ENCODE measurements around the gene FUBP3. TPM values are rescaled to one million over a fixed set of nuclear protein-coding genes. Genes with fewer than 3 reads are reported as not detected.
A peak's percentile ranks its signal among the peaks of the same experiment; 100 is the strongest.

Gene FUBP3, protein sequence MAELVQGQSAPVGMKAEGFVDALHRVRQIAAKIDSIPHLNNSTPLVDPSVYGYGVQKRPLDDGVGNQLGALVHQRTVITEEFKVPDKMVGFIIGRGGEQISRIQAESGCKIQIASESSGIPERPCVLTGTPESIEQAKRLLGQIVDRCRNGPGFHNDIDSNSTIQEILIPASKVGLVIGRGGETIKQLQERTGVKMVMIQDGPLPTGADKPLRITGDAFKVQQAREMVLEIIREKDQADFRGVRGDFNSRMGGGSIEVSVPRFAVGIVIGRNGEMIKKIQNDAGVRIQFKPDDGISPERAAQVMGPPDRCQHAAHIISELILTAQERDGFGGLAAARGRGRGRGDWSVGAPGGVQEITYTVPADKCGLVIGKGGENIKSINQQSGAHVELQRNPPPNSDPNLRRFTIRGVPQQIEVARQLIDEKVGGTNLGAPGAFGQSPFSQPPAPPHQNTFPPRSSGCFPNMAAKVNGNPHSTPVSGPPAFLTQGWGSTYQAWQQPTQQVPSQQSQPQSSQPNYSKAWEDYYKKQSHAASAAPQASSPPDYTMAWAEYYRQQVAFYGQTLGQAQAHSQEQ
- 100 to 1,000 TPM in 1 of 6 donors, 10 to 100 TPM in 5; 28.7 to 139 (median 43.6) TPM for total RNA-seq

DNA sequence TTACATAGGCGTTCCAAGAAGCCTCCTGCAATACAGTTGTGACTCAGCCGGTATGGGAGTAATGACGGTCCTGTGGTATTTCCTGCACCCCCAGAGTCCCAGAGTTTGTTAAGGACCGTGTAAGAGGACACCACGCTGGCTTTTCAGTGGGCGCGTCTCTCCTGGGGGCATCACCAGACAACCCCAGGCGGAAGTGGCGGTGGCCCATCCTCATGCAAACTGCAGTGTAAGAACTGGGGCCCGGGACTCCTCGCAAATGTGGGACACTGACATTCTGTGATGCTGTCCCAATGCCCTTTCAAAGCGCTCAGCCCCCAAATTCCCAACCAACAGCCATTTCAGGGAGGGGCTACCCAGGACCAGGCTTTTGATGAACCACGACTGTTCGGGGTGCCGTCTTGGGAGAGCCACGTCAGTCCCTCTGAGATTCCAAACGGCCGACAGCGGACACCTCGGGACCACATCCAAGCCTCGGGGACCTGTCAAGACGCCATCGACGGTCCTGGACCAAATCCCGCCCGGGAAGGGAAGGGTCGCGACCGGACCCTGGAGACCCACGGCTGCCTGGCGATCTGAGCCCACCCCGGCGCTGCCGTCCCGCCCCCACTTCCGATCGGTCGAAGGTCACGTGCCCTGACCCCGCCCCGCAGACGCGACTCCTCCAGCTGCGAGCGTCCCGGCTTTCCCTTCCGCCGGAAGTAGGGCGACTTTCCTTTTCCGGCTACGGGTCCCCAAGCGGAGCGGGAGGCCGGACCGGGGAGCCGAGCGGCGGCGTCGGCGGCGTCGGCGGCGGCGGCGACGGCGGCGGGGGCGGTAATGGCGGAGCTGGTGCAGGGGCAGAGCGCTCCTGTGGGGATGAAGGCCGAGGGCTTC lies at the start of gene FUBP3:
Gene FUBP3 (plus strand): TSS at position 713 of the 873 bp plus-strand sequence. CDS start 104 bp downstream, at position 817.
- Histone ChIP-seq H3K4me3 (peak within 1 kb of the TSS; percentile 72 to 92 (median 86)), H3K27ac (peak within 1 kb of the TSS; percentile 89 to 96 (median 92)), H3K27me3 (no peaks in the 10 kb centered on the region), H3K36me3 (peaks cover 0 to 7% (median 0%) of the 10 kb centered on the region in 4 donors), H3K4me1 (peaks cover 18 to 44% (median 27%) of the 10 kb centered on the region in 4 donors), H3K9me3 (no peaks in the 10 kb centered on the region)
- DNase-seq (peak; percentile 92 to 98), ATAC-seq (ENCODE audit: low FRiP score in 2 of 2) (peak; percentile 93 to 99)
- peak in 3 of 4 donors; percentile 64 to 88 (median 78) for TF ChIP-seq POLR2A (IDR thresholded peaks at IDR 0.05)
- peak in 1 of 4 donors; percentile 61 for TF ChIP-seq EP300 (IDR thresholded peaks at IDR 0.05)
- TF ChIP-seq, protein P1, sequence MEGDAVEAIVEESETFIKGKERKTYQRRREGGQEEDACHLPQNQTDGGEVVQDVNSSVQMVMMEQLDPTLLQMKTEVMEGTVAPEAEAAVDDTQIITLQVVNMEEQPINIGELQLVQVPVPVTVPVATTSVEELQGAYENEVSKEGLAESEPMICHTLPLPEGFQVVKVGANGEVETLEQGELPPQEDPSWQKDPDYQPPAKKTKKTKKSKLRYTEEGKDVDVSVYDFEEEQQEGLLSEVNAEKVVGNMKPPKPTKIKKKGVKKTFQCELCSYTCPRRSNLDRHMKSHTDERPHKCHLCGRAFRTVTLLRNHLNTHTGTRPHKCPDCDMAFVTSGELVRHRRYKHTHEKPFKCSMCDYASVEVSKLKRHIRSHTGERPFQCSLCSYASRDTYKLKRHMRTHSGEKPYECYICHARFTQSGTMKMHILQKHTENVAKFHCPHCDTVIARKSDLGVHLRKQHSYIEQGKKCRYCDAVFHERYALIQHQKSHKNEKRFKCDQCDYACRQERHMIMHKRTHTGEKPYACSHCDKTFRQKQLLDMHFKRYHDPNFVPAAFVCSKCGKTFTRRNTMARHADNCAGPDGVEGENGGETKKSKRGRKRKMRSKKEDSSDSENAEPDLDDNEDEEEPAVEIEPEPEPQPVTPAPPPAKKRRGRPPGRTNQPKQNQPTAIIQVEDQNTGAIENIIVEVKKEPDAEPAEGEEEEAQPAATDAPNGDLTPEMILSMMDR (IDR thresholded peaks at IDR 0.05), result no peak
- peak; percentile 94 to 96 for TF ChIP-seq POLR2AphosphoS5 (IDR thresholded peaks at IDR 0.05)
- WGBS, 2 donors, result 1% methylated on average over 12 to 54 of the region's 74 CpGs

DNA sequence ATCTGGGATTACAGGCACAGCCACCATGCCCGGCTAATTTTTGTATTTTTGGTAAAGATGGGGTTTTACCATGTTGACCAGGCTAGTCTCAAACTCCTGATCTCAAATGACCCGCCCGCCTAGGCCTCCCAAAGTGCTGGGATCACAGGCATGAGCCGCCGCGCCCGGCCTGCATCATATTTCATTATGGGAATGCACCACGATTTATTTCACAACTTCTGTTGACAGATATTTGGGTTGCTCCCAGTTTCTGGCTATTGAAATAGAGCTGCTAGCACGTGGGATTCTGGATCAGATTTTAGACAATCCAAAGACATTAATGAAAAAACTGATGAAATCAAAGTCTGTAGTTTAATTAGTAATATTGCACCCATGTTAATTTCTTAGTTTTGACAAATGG lies 48.4 kb upstream of the FUBP3 start:
- H3K9me3 ChIP-seq, result no peaks in the 10 kb centered on the region
- WGBS, 2 donors, result 59 to 74% methylated on average over 9 of the region's 9 CpGs
- DNase-seq (peak in 1 of 2 donors; percentile 79), ATAC-seq (ENCODE audit: low FRiP score in 2 of 2) (no peak)
- H3K4me3 ChIP-seq, result no peak overlapping the region
- no peaks in the 10 kb centered on the region for H3K27me3 ChIP-seq
- peaks cover 0 to 6% (median 0%) of the 10 kb centered on the region in 4 donors for H3K4me1 ChIP-seq
- no peak overlapping the region for H3K27ac ChIP-seq
- TF ChIP-seq POLR2A (IDR thresholded peaks at IDR 0.05) (no peak), EP300 (IDR thresholded peaks at IDR 0.05) (no peak), POLR2AphosphoS5 (IDR thresholded peaks at IDR 0.05) (no peak)
- TF ChIP-seq, protein P1 (IDR thresholded peaks at IDR 0.05), result no peak
- H3K36me3 ChIP-seq, result no peaks in the 10 kb centered on the region

DNA sequence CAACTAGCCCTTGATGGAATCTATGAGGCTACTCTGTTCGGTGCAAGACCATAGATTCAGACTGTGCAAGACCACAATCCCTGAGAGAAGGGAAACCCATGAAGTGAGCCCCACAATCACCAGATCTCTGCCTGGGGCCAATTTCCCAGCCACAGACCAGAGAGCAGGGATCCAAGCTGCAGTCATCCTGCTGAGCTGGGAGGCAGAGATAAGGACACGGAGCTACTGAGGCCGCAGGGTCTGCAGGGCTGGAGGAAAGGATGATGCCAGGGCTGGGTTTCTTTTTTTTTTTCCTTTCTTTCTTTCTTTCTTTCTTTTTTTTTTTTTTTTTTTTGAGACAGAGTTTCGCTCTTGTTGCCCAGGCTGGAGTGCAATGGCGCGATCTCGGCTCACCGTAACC lies 47.7 kb upstream of the FUBP3 start:
- Histone ChIP-seq H3K27me3 (peaks cover 0 to 6% (median 0%) of the 10 kb centered on the region in 4 donors), H3K9me3 (no peaks in the 10 kb centered on the region), H3K4me3 (no peak overlapping the region), H3K4me1 (peaks cover 0 to 6% (median 0%) of the 10 kb centered on the region in 4 donors), H3K36me3 (no peaks in the 10 kb centered on the region), H3K27ac (no peak overlapping the region)
- DNase-seq, result no peak
- ATAC-seq (ENCODE audit: low FRiP score in 2 of 2), result no peak
- TF ChIP-seq POLR2AphosphoS5 (IDR thresholded peaks at IDR 0.05) (no peak), EP300 (IDR thresholded peaks at IDR 0.05) (no peak), POLR2A (IDR thresholded peaks at IDR 0.05) (no peak)
- TF ChIP-seq, protein P1 (IDR thresholded peaks at IDR 0.05), result no peak
- WGBS, 2 donors, result 86 to 96% methylated on average over 3 to 8 of the region's 8 CpGs

DNA sequence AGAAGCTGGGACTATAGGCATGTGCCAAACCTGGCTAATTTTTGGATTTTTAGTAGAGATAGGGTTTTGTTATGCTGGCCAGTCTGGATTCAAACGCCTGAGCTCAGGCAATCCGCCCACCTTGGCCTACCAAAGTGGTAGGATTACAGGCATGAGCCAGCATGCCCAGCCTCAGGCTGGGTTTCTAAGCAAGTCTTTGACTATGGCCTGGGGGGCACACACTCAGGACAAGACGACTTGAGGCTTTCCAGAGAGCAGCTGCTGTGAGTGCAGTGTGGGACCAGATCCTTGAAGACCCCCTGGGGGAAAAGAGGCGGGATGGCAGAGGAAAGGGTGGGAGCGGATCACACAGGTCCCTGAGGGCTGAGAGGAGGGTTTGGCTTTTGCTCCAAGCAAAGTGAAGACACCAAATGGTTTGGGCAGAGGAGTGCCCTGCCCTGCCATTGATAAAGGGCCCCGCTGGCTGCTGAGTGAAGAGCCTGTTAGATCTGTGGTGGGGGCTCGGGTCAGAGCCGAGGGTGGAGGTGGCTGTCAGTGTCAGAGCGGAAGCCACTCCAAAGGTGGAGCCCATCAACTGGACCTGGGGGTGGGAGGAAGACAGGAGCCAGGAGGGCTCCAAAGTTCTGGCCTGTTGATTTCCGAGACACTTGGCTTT lies 46.8 kb upstream of the FUBP3 start:
- WGBS, 2 donors, result 78 to 84% methylated on average over 10 of the region's 10 CpGs
- H3K4me3 ChIP-seq, result no peak overlapping the region
- TF ChIP-seq, protein P1 (IDR thresholded peaks at IDR 0.05), result no peak
- TF ChIP-seq POLR2A (IDR thresholded peaks at IDR 0.05) (no peak), EP300 (IDR thresholded peaks at IDR 0.05) (no peak), POLR2AphosphoS5 (IDR thresholded peaks at IDR 0.05) (no peak)
- H3K27me3 ChIP-seq, result peaks cover 0 to 13% (median 2%) of the 10 kb centered on the region in 4 donors
- peaks cover 0 to 10% (median under 1%) of the 10 kb centered on the region in 4 donors for H3K4me1 ChIP-seq
- no peak overlapping the region for H3K27ac ChIP-seq
- H3K36me3 ChIP-seq, result no peaks in the 10 kb centered on the region
- ATAC-seq (ENCODE audit: low FRiP score in 2 of 2) (no peak), DNase-seq (no peak)
- no peaks in the 10 kb centered on the region for H3K9me3 ChIP-seq

Data from upper lobe of left lung (tissue), 6 donors.